ENCODE measurements around the gene PLEKHM3.

Gene PLEKHM3

GRCh38 chr2:207775473-207775872 is 249.9 kb downstream of the PLEKHM3 start:
- DNase-seq (ENCODE audit: low spot score): peak; percentile 38
- Histone ChIP-seq H3K4me3 (no peak overlapping the region), H3K27ac (no peak overlapping the region)
- TF ChIP-seq CTCF (IDR thresholded peaks at IDR 0.05): no peak

GRCh38 chr2:207772844-207773205 is 252.5 kb downstream of the PLEKHM3 start:
- no peak for TF ChIP-seq CTCF (IDR thresholded peaks at IDR 0.05)
- Histone ChIP-seq H3K27ac (no peak overlapping the region), H3K4me3 (no peak overlapping the region)
- peak; percentile 54 for DNase-seq (ENCODE audit: low spot score)

GRCh38 chr2:207772081-207772843 is 253.1 kb downstream of the PLEKHM3 start:
- DNase-seq (ENCODE audit: low spot score): peak; percentile 65
- H3K27ac ChIP-seq: peak overlapping the region in 1 of 2 donors; percentile 49
- no peak overlapping the region for H3K4me3 ChIP-seq
- TF ChIP-seq CTCF (IDR thresholded peaks at IDR 0.05): no peak

- peak; percentile 45 for DNase-seq (ENCODE audit: low spot score)
- TF ChIP-seq CTCF (IDR thresholded peaks at IDR 0.05): no peak
- Histone ChIP-seq H3K4me3 (peak overlapping the region; percentile 94), H3K27ac (peak overlapping the region in 1 of 2 donors; percentile 88)
Observed at GRCh38 chr2:207771421-207771820, 253.9 kb downstream of the PLEKHM3 start.

Measured in coronary artery (tissue), 2 donors.